Neural cell (in vitro differentiated cells): ENCODE data around the gene FA2H.

Source experiments
- CTCF ChIP-seq: fragments of 450-650 bp; IDR thresholded peaks from 2 replicates; pipeline ENCODE4 v1.5.1; 2014; ENCODE audit warnings: antibody characterized with exemption, mild to moderate bottlenecking, moderate library complexity; ENCODE audit not compliant: poor library complexity, severe bottlenecking
- MXI1 ChIP-seq: fragments of 450-650 bp; conservative IDR thresholded peaks from 2 replicates; pipeline ENCODE4 v1.6.1; 2014; ENCODE audit warnings: antibody characterized with exemption, mild to moderate bottlenecking; ENCODE audit not compliant: poor library complexity, severe bottlenecking

DNA sequence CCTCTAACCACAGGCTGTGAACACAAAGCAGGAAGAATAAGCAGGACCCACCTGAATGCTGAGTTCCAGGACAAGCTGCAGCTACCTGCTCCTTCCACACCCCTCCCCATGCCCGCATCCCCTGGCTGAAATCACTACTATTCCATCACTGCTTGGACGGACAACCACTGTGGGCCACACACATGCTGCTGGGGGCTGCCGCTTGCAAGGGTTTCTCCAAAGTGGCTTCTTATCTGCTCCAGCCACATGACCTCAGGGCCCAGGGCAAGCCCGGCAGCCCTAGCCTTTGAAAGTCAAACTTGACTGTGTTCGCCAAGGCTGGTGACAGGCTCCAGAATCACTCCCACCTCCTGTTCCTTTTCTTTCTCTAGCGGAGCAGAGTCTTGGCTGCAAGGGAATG, 18.4 kb downstream of the FA2H start:
- TF ChIP-seq CTCF (no peak), MXI1 (no peak)
